BJ (cell line): ENCODE measurements around the gene PDE6A. TPM values are rescaled to one million over a fixed set of nuclear protein-coding genes. Genes with fewer than 3 reads are reported as not detected.

Source experiments
- CTCF ChIA-PET: fragments of 350-600 bp; formaldehyde crosslinking; extraction: SDS; loops from one replicate; lab custom pipeline; 2021; ENCODE audit warnings: antibody characterized with exemption, inconsistent platforms; lab: Yijun Ruan, JAX
- POLR2A ChIA-PET: fragments of 300-600 bp; sonication (Branson Sonifier 250); formaldehyde crosslinking; extraction: SDS; loops from one replicate; lab custom pipeline; 2021; ENCODE audit warnings: antibody characterized with exemption; lab: Charles Lee
- DNase-seq: peaks from one replicate; pipeline ENCODE4 v3.0.0-alpha.2; 2011; ENCODE audit warnings: low read depth
- H3K27me3 ChIP-seq: 2 replicates; pipeline ENCODE4 v1.6.0; 2011; ENCODE audit warnings: low read length; ENCODE audit not compliant: control insufficient read depth, insufficient read depth
- H3K36me3 ChIP-seq: 2 replicates; pipeline ENCODE4 v1.5.1; 2011; ENCODE audit warnings: low read length; ENCODE audit not compliant: control insufficient read depth, insufficient read depth
- H3K4me3 ChIP-seq: 2 replicates; pipeline ENCODE4 v1.5.1; 2011; ENCODE audit warnings: low read depth, mild to moderate bottlenecking, control low read depth, low read length
- CTCF ChIP-seq: IDR thresholded peaks from 2 replicates; pipeline ENCODE4 v1.5.1; 2011; ENCODE audit warnings: low read depth, mild to moderate bottlenecking, control low read depth, inconsistent platforms, low read length, moderate library complexity; ENCODE audit not compliant: insufficient read depth
- polyA plus RNA-seq: library from polyadenylated mRNA; depleted of rRNA; stranded (reverse); fragments of >200 nt; gene quantifications from 2 replicates; pipeline ENCODE4 v1.2.3, GENCODE V29; 2011

The PDE6A gene
- polyA plus RNA-seq, 1 experiment, result not detected

- DNase-seq, result no peak
- TF ChIP-seq CTCF, result no peak
- no peaks in the 10 kb centered on the region for H3K27me3 ChIP-seq
- ChIA-PET POLR2A (no interaction called here), CTCF (no interaction called here)
- no peaks in the 10 kb centered on the region for H3K36me3 ChIP-seq
- H3K4me3 ChIP-seq, result no peak overlapping the region
Observed at GRCh38 chr5:149942199-149942598, 2.4 kb downstream of the PDE6A start.

DNA sequence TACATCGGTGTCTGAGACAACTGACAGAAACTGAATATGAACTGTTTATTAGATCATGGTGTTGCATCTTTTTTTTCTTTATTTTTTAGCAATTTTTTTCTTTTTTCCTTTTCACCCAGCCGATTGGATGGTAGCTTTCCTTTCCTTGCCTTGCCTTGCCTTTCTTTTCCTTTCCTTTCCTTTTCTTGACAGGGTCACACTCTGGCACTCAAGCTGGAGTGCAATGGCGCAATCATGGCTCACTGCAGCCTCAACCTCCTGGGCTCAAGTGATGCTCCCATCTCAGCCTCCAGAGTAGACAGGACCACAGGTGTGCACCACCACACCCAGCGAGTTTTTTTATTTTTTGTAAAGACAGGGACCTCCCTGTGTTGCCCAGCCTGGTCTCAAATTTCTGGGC is 2.8 kb downstream of the PDE6A start:
- ChIA-PET POLR2A (no interaction called here), CTCF (interaction anchor here (1.2 kb wide), 1 partner anchor 102 kb away, joined by 3 read pairs; no protein-coding TSS in a partner anchor)
- H3K4me3 ChIP-seq, result no peak overlapping the region
- no peak for DNase-seq
- TF ChIP-seq CTCF, result no peak
- no peaks in the 10 kb centered on the region for H3K27me3 ChIP-seq
- no peaks in the 10 kb centered on the region for H3K36me3 ChIP-seq

- DNase-seq, result no peak
- CTCF ChIA-PET, result interaction anchor here (1.2 kb wide), 1 partner anchor 101 kb away, joined by 3 read pairs; no protein-coding TSS in a partner anchor
Observed at GRCh38 chr5:149940941-149941644, 3.5 kb downstream of the PDE6A start.

DNA sequence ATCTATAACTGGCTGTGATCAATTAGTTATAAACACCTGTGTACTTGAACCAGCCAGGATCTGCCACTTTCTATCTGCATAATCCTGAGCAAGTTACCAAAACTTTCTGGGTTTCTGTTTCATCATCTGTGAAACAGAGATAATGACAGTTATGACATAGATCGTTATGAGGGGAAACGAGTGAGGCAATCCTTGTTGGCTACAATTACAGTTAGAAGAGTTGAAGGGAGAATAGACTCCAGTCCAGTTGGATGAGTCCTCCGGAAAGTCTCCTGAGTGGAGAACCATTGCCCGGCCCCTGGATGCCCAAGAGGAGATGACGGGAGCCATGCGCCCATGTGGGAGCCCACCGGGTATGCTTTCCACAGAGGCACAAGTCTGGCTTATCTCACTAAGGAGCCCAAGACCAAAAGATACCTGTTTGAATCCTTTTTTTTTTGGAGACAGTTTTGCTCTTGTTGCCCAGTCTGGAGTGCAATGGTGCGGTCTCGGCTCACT is 4.5 kb downstream of the PDE6A start:
- TF ChIP-seq CTCF, result no peak
- Histone ChIP-seq H3K4me3 (no peak overlapping the region), H3K27me3 (no peaks in the 10 kb centered on the region), H3K36me3 (no peaks in the 10 kb centered on the region)
- ChIA-PET POLR2A (no interaction called here), CTCF (interaction anchor here (0.6 to 1.3 kb wide), 4 partner anchors 20 to 87 kb away, joined by 3 to 5 read pairs (median 3); partner anchors contain the start of gene SLC26A2)
- DNase-seq, result no peak

More at GRCh38 chr5:149940941-149941644, 3.5 kb downstream of the PDE6A start:
- no peak overlapping the region for H3K4me3 ChIP-seq
- no peak for TF ChIP-seq CTCF
- no peaks in the 10 kb centered on the region for H3K36me3 ChIP-seq
- POLR2A ChIA-PET, result no interaction called here
- no peaks in the 10 kb centered on the region for H3K27me3 ChIP-seq

- DNase-seq, result no peak
- no peaks in the 10 kb centered on the region for H3K27me3 ChIP-seq
- POLR2A ChIA-PET, result interaction anchor here (0.6 kb wide), 1 partner anchor 47 kb away, joined by 5 read pairs; no protein-coding TSS in a partner anchor
- CTCF ChIA-PET, result interaction anchor here (0.6 to 1.3 kb wide), 7 partner anchors 9 to 87 kb away, joined by 3 to 5 read pairs (median 3); partner anchors contain the start of gene SLC26A2
- H3K4me3 ChIP-seq, result no peak overlapping the region
- no peak for TF ChIP-seq CTCF
- no peaks in the 10 kb centered on the region for H3K36me3 ChIP-seq
Observed at GRCh38 chr5:149939546-149939945, 5.0 kb downstream of the PDE6A start.
